GM12864 (cell line): ENCODE data around the gene EIF3A.
"Not testable (repeated sequence)": the region's sequence is repeated elsewhere in the genome, so short reads cannot be mapped to it uniquely, and the experiment has no call there.

Experiments used
- DNase-seq: peaks from one replicate; pipeline ENCODE4 v3.0.0-alpha.2; 2011; ENCODE audit warnings: low read depth
- H3K4me3 ChIP-seq: 2 replicates; pipeline ENCODE4 v1.5.1; 2011; ENCODE audit warnings: mild to moderate bottlenecking, low read depth, low read length, control low read depth
- CTCF ChIP-seq: IDR thresholded peaks from 2 replicates; pipeline ENCODE4 v1.5.1; 2011; ENCODE audit warnings: low read depth, mild to moderate bottlenecking, moderate library complexity, low read length, control low read depth, inconsistent platforms; ENCODE audit errors: missing control alignments

EIF3A gene

DNA sequence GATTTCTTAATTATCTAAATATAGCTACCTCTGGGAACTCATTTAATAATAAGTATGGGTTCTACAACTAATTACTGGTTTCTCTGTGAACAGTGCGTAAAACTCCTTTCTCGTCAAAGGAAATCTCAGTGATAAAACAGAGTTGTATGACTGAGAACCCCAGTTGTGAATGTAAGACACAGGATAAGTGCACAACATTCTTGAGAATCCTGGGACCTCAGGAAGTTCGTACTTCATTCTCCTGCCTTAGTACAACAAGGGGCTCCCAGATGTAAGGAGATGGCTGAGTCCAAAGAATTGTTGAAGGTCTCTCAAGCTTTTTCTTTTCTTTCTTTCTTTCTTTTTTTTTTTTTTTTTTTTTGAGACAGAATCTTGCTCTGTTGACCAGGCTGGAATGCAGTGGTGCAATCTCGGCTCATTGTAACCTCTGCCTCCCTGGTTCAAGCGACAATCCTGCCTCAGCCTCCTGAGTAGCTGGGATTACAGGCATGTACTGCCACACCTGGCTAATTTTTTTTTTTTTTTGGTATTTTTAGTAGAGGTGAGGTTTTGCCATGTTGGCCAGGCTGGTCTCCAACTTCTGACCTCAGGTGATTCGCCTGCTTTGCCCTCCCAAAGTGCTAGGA is 35.8 kb upstream of the EIF3A start:
- DNase-seq = no peak
- no peak overlapping the region for H3K4me3 ChIP-seq
- no peak for TF ChIP-seq CTCF

DNA sequence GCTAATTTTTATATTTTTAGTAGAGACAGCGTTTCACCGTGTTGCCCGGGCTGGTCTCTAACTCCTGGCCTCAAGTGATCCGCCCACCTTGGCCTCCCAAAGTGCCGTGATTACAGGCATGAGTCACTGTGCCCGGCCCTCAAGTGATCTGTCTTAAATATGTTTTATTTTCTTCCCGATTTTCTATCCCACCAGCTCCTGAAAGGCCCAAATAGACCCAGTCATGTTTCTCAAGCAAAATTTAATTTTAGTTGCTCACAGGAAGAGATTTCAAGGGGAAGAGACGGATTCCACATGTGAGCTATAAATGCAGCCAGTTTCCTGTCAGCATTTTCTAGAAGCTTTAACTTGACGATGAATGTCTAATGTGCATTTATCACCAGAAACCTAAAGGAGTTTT is 35.3 kb upstream of the EIF3A start:
- TF ChIP-seq CTCF = no peak
- H3K4me3 ChIP-seq = no peak overlapping the region
- no peak for DNase-seq

DNA sequence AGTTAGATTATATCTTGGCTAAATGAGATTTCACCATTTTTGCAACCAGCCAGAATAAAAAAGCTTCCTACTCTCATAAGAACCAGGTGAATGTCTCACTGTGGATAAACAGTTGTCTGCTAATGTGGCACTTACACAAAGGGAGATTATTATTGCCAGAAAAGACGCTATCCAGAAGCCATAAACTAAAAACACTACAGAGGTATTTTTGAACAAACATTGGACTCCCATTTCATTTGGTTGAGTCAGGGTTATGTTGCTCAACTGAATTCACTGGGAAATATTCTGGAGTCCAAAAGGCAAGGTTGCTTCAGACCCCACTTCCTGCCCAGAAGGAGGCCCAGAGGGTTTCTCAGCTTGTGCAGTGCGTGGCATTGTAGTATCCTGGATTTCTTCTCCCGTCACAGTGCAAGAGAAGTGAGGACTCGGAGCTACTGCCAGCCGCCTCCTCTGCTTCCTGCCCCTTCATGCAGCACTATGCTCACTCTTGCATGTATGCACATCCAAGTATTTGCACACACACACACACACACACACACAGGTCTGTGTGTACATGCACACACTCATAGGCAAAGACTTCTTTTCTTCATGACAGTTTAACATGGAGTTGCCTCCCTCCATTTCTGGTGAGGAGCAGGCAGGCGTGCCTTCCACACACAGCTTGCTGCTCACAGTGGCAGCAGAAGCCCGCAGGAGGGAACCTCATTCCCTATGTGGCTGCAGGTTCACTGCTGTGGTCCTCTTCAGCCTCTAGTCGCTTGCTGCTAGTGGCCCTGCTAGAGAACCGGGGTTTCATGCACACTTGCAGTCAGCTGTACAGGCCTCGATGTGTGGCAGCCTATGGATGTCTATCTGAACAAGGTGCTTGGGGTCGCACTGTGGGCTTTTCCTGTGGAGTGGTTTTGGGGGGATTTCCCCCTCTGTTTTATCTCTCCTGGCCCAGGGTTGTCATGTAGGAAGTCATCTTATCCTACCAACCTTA is 33.4 kb upstream of the EIF3A start:
- no peak for DNase-seq
- no peak overlapping the region for H3K4me3 ChIP-seq
- TF ChIP-seq CTCF = no peak

- no peak overlapping the region for H3K4me3 ChIP-seq
- DNase-seq = no peak
- TF ChIP-seq CTCF = no peak
These were observed 31.4 kb upstream of the EIF3A start for GRCh38 chr10:119112056-119112455.

- DNase-seq, H3K4me3 ChIP-seq: not testable (repeated sequence)
These were observed 27.2 kb upstream of the EIF3A start for GRCh38 chr10:119107771-119108170.

DNA sequence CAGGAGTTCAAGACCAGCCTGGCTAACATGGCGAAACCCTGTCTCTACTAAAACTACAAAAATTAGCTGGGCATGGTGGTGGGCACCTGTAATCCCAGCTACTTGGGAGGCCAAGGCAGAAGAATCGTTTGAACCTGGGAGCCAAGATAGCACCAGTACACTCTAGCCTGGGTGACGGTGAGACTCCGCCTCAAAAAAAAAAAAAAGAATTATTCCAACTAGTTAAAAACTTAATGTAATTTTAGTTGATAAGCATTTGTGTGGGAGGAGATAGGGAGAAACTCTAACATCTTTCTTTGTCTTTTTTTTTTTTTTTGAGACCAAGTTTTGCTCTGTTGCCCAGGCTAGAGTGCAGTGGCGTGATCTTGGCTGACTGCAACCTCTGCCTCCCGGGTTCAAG is 26.5 kb upstream of the EIF3A start:
- not testable (repeated sequence) for H3K4me3 ChIP-seq, DNase-seq

- not testable (repeated sequence) for DNase-seq, H3K4me3 ChIP-seq
These were observed 25.3 kb upstream of the EIF3A start for GRCh38 chr10:119105899-119106298.

DNA sequence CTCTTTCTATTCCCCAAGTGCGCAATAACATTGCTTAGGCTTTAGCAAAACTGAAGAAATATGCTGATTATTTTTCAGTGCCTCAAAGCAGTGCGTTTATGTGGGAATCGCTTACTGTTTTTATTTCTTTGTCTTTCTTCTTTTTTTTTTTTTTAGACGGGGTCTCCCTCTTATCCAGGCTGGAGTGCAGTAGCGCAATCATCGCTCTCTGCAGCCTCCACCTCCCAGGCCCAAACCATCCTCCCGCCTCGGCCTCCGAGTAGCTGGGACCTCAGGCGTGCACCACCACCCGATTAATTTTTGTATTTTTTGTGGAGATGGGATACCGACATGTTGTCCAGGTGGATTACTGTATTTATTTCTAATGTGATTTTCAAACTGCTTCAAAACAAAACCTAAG is 24.5 kb upstream of the EIF3A start:
- no peak for TF ChIP-seq CTCF
- H3K4me3 ChIP-seq = peak overlapping the region; percentile 84; the same call in 1 of the 2 replicates
- no peak for DNase-seq
